HepG2 (cell line): ENCODE data around the gene ST3GAL5. TPM values are rescaled to one million over a fixed set of nuclear protein-coding genes. Genes with fewer than 3 reads are reported as not detected.

Experiments
- ATAC-seq: fragments of 200-7000 bp; cut with Tn5 transposase; 3 replicates; pipeline ENCODE4 v1.9.1; 2020; ENCODE audit warnings: mild to moderate bottlenecking, moderate library complexity
- BruUV-seq: library from RNA; stranded (reverse); fragments of 400-500 nt; replicated peaks from 2 replicates; lab custom pipeline; 2021; lab: Mats Ljungman, UMichigan
- CTCF ChIA-PET: fragments of 300-600 bp; formaldehyde crosslinking; extraction: SDS; loops from one replicate; lab custom pipeline; 2021; ENCODE audit warnings: low total read pairs, inconsistent platforms, low intra/inter-chr PET ratio; lab: Yijun Ruan, JAX
- POLR2A ChIA-PET: fragments of 350-600 bp; sonication (Branson Sonifier 250); formaldehyde crosslinking; loops from one replicate; lab custom pipeline; 2020; ENCODE audit warnings: antibody characterized with exemption, inconsistent platforms; lab: Yijun Ruan, JAX
- DNase-seq: peaks from one replicate; pipeline ENCODE4 v3.0.0-alpha.2; 2015; ENCODE audit warnings: low spot score
- FAIRE-seq: peaks from 3 replicates; lab custom pipeline; 2011; peaks lifted over from hg19 to GRCh38; lab: Jason Lieb, UNC
- H2AFZ ChIP-seq: one replicate; pipeline ENCODE4 v1.6.1; 2011; ENCODE audit warnings: low read length, inconsistent platforms
- H3K27ac ChIP-seq: fragments of 300-600 bp; 3 replicates; pipeline ENCODE4 v1.8.0; 2011; ENCODE audit warnings: mixed run types, mild to moderate bottlenecking, mixed read lengths, low read length, inconsistent platforms; ENCODE audit not compliant: insufficient read depth; ENCODE audit errors: extremely low read length
- H3K27me3 ChIP-seq, 2 experiments: fragments of 200-600 bp in 1 of 2; 2 replicates in 1 of 2; 3 replicates in 1 of 2; pipeline versions ENCODE4 v1.6.0 to v1.8.0; 2011; ENCODE audit warnings: low read length in 2 of 2, mild to moderate bottlenecking in 2 of 2, moderate library complexity in 2 of 2, inconsistent platforms in 1 of 2; ENCODE audit not compliant: insufficient read depth in 2 of 2, control insufficient read depth in 1 of 2
- H3K36me3 ChIP-seq, 2 experiments: fragments of 200-600 bp in 1 of 2; replicated peaks in 1 of 2; 2 replicates in 1 of 2; 3 replicates in 1 of 2; pipeline versions ENCODE4 v1.5.1 to v1.8.0; 2011; ENCODE audit warnings: low read length in 2 of 2, inconsistent platforms in 1 of 2; ENCODE audit not compliant: insufficient read depth in 2 of 2, control insufficient read depth in 1 of 2
- H3K4me1 ChIP-seq: 2 replicates; pipeline ENCODE4 v1.5.1; 2012; ENCODE audit warnings: low read length, inconsistent platforms; ENCODE audit not compliant: insufficient read depth
- H3K4me2 ChIP-seq: 2 replicates; pipeline ENCODE4 v1.6.0; 2011; ENCODE audit warnings: low read depth, low read length, inconsistent platforms
- H3K4me3 ChIP-seq, 3 experiments: fragments of 200-600 bp in 1 of 3; sonication (generic), shearing (Covaris generic) in 1 of 3; replicated peaks in 1 of 3; 2 replicates each; pipeline ENCODE4 v1.5.1; 2011 to 2016; ENCODE audit warnings: low read length in 3 of 3, inconsistent platforms in 2 of 3, low read depth in 2 of 3, mild to moderate bottlenecking in 2 of 3, control low read depth in 1 of 3, mixed read lengths in 1 of 3; ENCODE audit not compliant: insufficient read depth in 1 of 3
- H3K79me2 ChIP-seq: one replicate; pipeline ENCODE4 v1.6.1; 2011; ENCODE audit warnings: low read length, inconsistent platforms; ENCODE audit not compliant: insufficient read depth
- H3K9ac ChIP-seq: 2 replicates; pipeline ENCODE4 v1.6.0; 2011; ENCODE audit warnings: mild to moderate bottlenecking, low read depth, low read length, inconsistent platforms; ENCODE audit not compliant: insufficient read depth
- H3K9me3 ChIP-seq: 2 replicates; pipeline ENCODE4 v1.5.1; 2012; ENCODE audit warnings: mild to moderate bottlenecking, low read length
- H4K20me1 ChIP-seq: 2 replicates; pipeline ENCODE4 v1.6.0; 2011; ENCODE audit warnings: inconsistent platforms, mild to moderate bottlenecking, low read length, moderate library complexity; ENCODE audit not compliant: insufficient read depth
- KLF16 ChIP-seq, 2 experiments: sonication (generic) in 1 of 2; formaldehyde crosslinking in 1 of 2; IDR thresholded peaks; 2 replicates each; pipeline versions ENCODE4 v1.6.1 to v1.8.0; 2016 to 2023; ENCODE audit warnings: missing genetic modification reagents in 2 of 2, missing compliant biosample characterization in 1 of 2
- KLF9 ChIP-seq: IDR thresholded peaks from 2 replicates; pipeline ENCODE4 v1.6.1; 2016; ENCODE audit warnings: low read depth
- MAF1 ChIP-seq: sonication (generic); formaldehyde crosslinking; IDR thresholded peaks from 2 replicates; pipeline ENCODE4 v1.5.0; 2020; ENCODE audit warnings: missing genetic modification reagents, borderline replicate concordance
- MAFF ChIP-seq: IDR thresholded peaks from 2 replicates; pipeline ENCODE4 v1.6.1; 2011; ENCODE audit warnings: low read depth, low read length, improper control_type of control experiment
- MAFK ChIP-seq, 2 experiments: IDR thresholded peaks in 1 of 2; conservative IDR thresholded peaks in 1 of 2; 2 replicates each; pipeline ENCODE4 v1.6.1; 2011; ENCODE audit warnings: improper control_type of control experiment in 2 of 2, low read length in 2 of 2
- MIXL1 ChIP-seq: IDR thresholded peaks from 2 replicates; pipeline ENCODE4 v1.6.1; 2016
- SNRNP70 ChIP-seq: fragments of 200-400 bp; formaldehyde crosslinking; IDR thresholded peaks from 2 replicates; pipeline ENCODE4 v1.6.1; 2017; ENCODE audit warnings: mild to moderate bottlenecking, low read depth, low read length, moderate library complexity
- TMF1 ChIP-seq: sonication (generic); formaldehyde crosslinking; IDR thresholded peaks from 2 replicates; pipeline ENCODE4 v1.8.1; 2022; ENCODE audit warnings: low read depth, missing genetic modification reagents
- ZBTB10 ChIP-seq: sonication (generic); formaldehyde crosslinking; IDR thresholded peaks from 2 replicates; pipeline ENCODE4 v1.4.0; 2020; ENCODE audit warnings: missing genetic modification reagents, borderline replicate concordance
- ZFP41 ChIP-seq: sonication (generic); formaldehyde crosslinking; IDR thresholded peaks from 2 replicates; pipeline ENCODE4 v1.4.0; 2020; ENCODE audit warnings: mild to moderate bottlenecking, missing genetic modification reagents, borderline replicate concordance
- ZNF180 ChIP-seq: sonication (generic); formaldehyde crosslinking; IDR thresholded peaks from 2 replicates; pipeline ENCODE4 v1.4.0; 2020; ENCODE audit warnings: low read depth, missing genetic modification reagents, borderline replicate concordance
- ZNF577 ChIP-seq: sonication (generic); formaldehyde crosslinking; IDR thresholded peaks from 2 replicates; pipeline ENCODE4 v1.4.0; 2020; ENCODE audit warnings: mild to moderate bottlenecking, low read depth, missing genetic modification reagents, borderline replicate concordance
- WGBS: methylation state at CpG from one replicate; pipeline ENCODE4 v1.1.6; 2017; ENCODE audit warnings: low lambda C conversion rate; 5-methylcytosine and 5-hydroxymethylcytosine counted together
- in situ Hi-C: cut with HindIII; loops from 2 replicates; pipeline ENCODE4 v1.10.0; 2017; ENCODE audit warnings: low pct_unique_long_range_greater_than_20kb; ENCODE audit not compliant: extremely low pct_ligation_motif_present
- intact Hi-C: fragments of 100-400 bp; cut with micrococcal nuclease; formaldehyde crosslinking; loops from one replicate; pipeline ENCODE4 v1.10.0; 2022; ENCODE audit not compliant: unreplicated experiment
- polyA plus RNA-seq, 8 experiments: library from polyadenylated mRNA; depleted of rRNA in 3 of 8; stranded (reverse) in 7 of 8; unstranded in 1 of 8; fragments of >200 nt; fragmentation: Illumina TruSeq in 4 of 8; extraction: Trizol in 4 of 8; gene quantifications; 2 replicates each; pipeline versions ENCODE4 v1.2.1 to v1.2.3, GENCODE V29; 2011 to 2016; ENCODE audit warnings: low read depth in 4 of 8, missing spikeins in 1 of 8, mixed read lengths in 1 of 8; ENCODE audit not compliant: insufficient read depth in 1 of 8
- total RNA-seq, 5 experiments: library from RNA; depleted of rRNA; stranded (reverse); fragments of >200 nt; fragmentation: Illumina TruSeq; extraction: Trizol; gene quantifications; 2 replicates each; pipeline ENCODE4 v1.2.3, GENCODE V29; 2016; ENCODE audit warnings: low read depth in 1 of 5

Gene ST3GAL5
- total and polyA plus RNA-seq, 2 of the 13 experiments (the other 11 are each of a cell fraction or from before 2014, with no cell fraction given) = 1.3 to 2.0 TPM

GRCh38 chr2:85867121-85867520, 21.7 kb downstream of the ST3GAL5 start:
- no peaks in the 10 kb centered on the region for H3K79me2 ChIP-seq
- intact Hi-C loops = no loop called here
- H3K9ac ChIP-seq = no peak overlapping the region
- no peaks in the 10 kb centered on the region for H4K20me1 ChIP-seq
- DNase-seq (no peak), ATAC-seq (no peak), FAIRE-seq (no peak)
- CTCF ChIA-PET = no interaction called here
- H3K27ac ChIP-seq = no peak overlapping the region
- H3K4me1 ChIP-seq = no peaks in the 10 kb centered on the region
- H3K4me2 ChIP-seq = no peak overlapping the region
- TF ChIP-seq SNRNP70 (no peak), MAFK (conservative IDR thresholded peaks at IDR 0.05 in 1 of 2, IDR thresholded peaks at IDR 0.05 in 1 of 2; ENCODE audit: low read length in 2 of 2) (peak; percentile 99 to 100), TMF1 (CRISPR knock-in tag) (no peak), MAFF (peak; percentile 100)
- POLR2A ChIA-PET = no interaction called here
- in situ Hi-C loops = no loop called here
- BruUV-seq = no TSS peak
- H3K36me3 ChIP-seq = no peaks in the 10 kb centered on the region
- peaks cover 0 to 8% of the 10 kb centered on the region in 2 experiments; a peak in 2 of 5 replicates for H3K27me3 ChIP-seq
- no peak overlapping the region for H3K4me3 ChIP-seq
- H3K9me3 ChIP-seq = no peaks in the 10 kb centered on the region
- WGBS = 21% methylated on average over 1 of the region's 1 CpG
- H2AFZ ChIP-seq = no peak overlapping the region

- Histone ChIP-seq H3K4me2 (no peak overlapping the region), H3K9me3 (no peaks in the 10 kb centered on the region), H3K9ac (no peak overlapping the region), H2AFZ (no peak overlapping the region), H3K79me2 (no peaks in the 10 kb centered on the region), H4K20me1 (no peaks in the 10 kb centered on the region), H3K27ac (no peak overlapping the region), H3K27me3 (no peaks in the 10 kb centered on the region), H3K4me1 (no peaks in the 10 kb centered on the region), H3K4me3 (no peak overlapping the region), H3K36me3 (no peaks in the 10 kb centered on the region)
- no peak for TF ChIP-seq MIXL1 (CRISPR knock-in tag)
- TF ChIP-seq KLF9 (CRISPR knock-in tag) = no peak
- TF ChIP-seq ZBTB10 (CRISPR knock-in tag) = no peak
- TF ChIP-seq ZNF180 (CRISPR knock-in tag) = no peak
- no peak for TF ChIP-seq MAF1 (CRISPR knock-in tag)
- TF ChIP-seq ZNF577 (CRISPR knock-in tag) = no peak
- no peak for TF ChIP-seq ZFP41 (CRISPR knock-in tag)
- TF ChIP-seq KLF16 (CRISPR knock-in tag; IDR thresholded peaks at IDR 0.05) = no peak
- ATAC-seq (no peak), DNase-seq (no peak), FAIRE-seq (no peak)
- POLR2A ChIA-PET = no interaction called here
- intact Hi-C loops (no loop called here), in situ Hi-C loops (no loop called here)
- 69% methylated on average over 3 of the region's 3 CpGs for WGBS
- CTCF ChIA-PET = no interaction called here
- no TSS peak for BruUV-seq
Observed at GRCh38 chr2:85866165-85866659, 22.6 kb downstream of the ST3GAL5 start.
